H9 (cell line): ENCODE results near the gene CEACAM18. TPM values are rescaled to one million over a fixed set of nuclear protein-coding genes. Genes with fewer than 3 reads are reported as not detected.

Source experiments
- DNase-seq: peaks from one replicate; pipeline ENCODE4 v3.0.0-alpha.2; 2017
- H2AFZ ChIP-seq: one replicate; pipeline ENCODE4 v1.6.1; 2013; ENCODE audit warnings: mild to moderate bottlenecking, low read length, control low read depth, moderate library complexity
- H2AK5ac ChIP-seq: 2 replicates; pipeline ENCODE4 v1.6.1; 2013; ENCODE audit warnings: low read length, control low read depth, mixed read lengths; ENCODE audit not compliant: insufficient read length
- H2BK120ac ChIP-seq: one replicate; pipeline ENCODE4 v1.6.1; 2013; ENCODE audit warnings: low read depth, mild to moderate bottlenecking, low read length, control low read depth, inconsistent platforms; ENCODE audit not compliant: poor library complexity, severe bottlenecking
- H2BK12ac ChIP-seq: 2 replicates; pipeline ENCODE4 v1.6.1; 2013; ENCODE audit warnings: low read length, control low read depth, mixed read lengths, low read depth; ENCODE audit not compliant: insufficient read length
- H2BK15ac ChIP-seq: 2 replicates; pipeline ENCODE4 v1.6.1; 2013; ENCODE audit warnings: low read depth, low read length, control low read depth
- H2BK20ac ChIP-seq: one replicate; pipeline ENCODE4 v1.6.1; 2013; ENCODE audit warnings: low read depth, mild to moderate bottlenecking, low read length, control low read depth, inconsistent platforms; ENCODE audit not compliant: poor library complexity, severe bottlenecking
- H2BK5ac ChIP-seq: 2 replicates; pipeline ENCODE4 v1.6.1; 2013; ENCODE audit warnings: low read length, control low read depth, mixed read lengths; ENCODE audit not compliant: insufficient read length
- H3K14ac ChIP-seq: 2 replicates; pipeline ENCODE4 v1.6.1; 2013; ENCODE audit warnings: low read length, control low read depth; ENCODE audit not compliant: insufficient read depth
- H3K18ac ChIP-seq: 2 replicates; pipeline ENCODE4 v1.6.1; 2013; ENCODE audit warnings: low read depth, mild to moderate bottlenecking, mixed read lengths, low read length, control low read depth; ENCODE audit not compliant: insufficient read length
- H3K23ac ChIP-seq: 2 replicates; pipeline ENCODE4 v1.6.1; 2013; ENCODE audit warnings: low read length, control low read depth, mixed read lengths, low read depth; ENCODE audit not compliant: insufficient read length
- H3K23me2 ChIP-seq: 2 replicates; pipeline ENCODE4 v1.6.1; 2013; ENCODE audit warnings: low read depth, mild to moderate bottlenecking, mixed read lengths, low read length, control low read depth; ENCODE audit not compliant: insufficient read length, poor library complexity, severe bottlenecking
- H3K27ac ChIP-seq: 2 replicates; pipeline ENCODE4 v1.5.1; 2013; ENCODE audit warnings: low read length, control low read depth, mixed read lengths, low read depth; ENCODE audit not compliant: insufficient read length
- H3K27me3 ChIP-seq: 2 replicates; pipeline ENCODE4 v1.6.1; 2013; ENCODE audit warnings: low read length, control low read depth, inconsistent platforms; ENCODE audit not compliant: insufficient read depth
- H3K4ac ChIP-seq: 2 replicates; pipeline ENCODE4 v1.6.1; 2013; ENCODE audit warnings: low read depth, mild to moderate bottlenecking, control low read depth, inconsistent platforms, low read length, moderate library complexity
- H3K4me1 ChIP-seq: 2 replicates; pipeline ENCODE4 v1.6.1; 2013; ENCODE audit warnings: low read length, control low read depth, inconsistent platforms; ENCODE audit not compliant: insufficient read depth
- H3K4me2 ChIP-seq: 2 replicates; pipeline ENCODE4 v1.6.1; 2013; ENCODE audit warnings: low read length, control low read depth, mixed read lengths; ENCODE audit not compliant: insufficient read length, insufficient read depth
- H3K56ac ChIP-seq: 2 replicates; pipeline ENCODE4 v1.6.1; 2013; ENCODE audit warnings: low read depth, mild to moderate bottlenecking, mixed read lengths, low read length, control low read depth; ENCODE audit not compliant: insufficient read length
- H3K79me1 ChIP-seq: 2 replicates; pipeline ENCODE4 v1.6.1; 2013; ENCODE audit warnings: low read depth, mild to moderate bottlenecking, moderate library complexity, low read length, control low read depth, inconsistent platforms; ENCODE audit not compliant: insufficient read depth, poor library complexity, severe bottlenecking
- H3K79me2 ChIP-seq: 2 replicates; pipeline ENCODE4 v1.6.1; 2013; ENCODE audit warnings: low read length, control low read depth, inconsistent platforms; ENCODE audit not compliant: insufficient read depth
- H3K9ac ChIP-seq: 2 replicates; pipeline ENCODE4 v1.6.1; 2013; ENCODE audit warnings: low read length, control low read depth, mixed read lengths; ENCODE audit not compliant: insufficient read length; ENCODE audit errors: extremely low read depth
- H3K9me3 ChIP-seq: one replicate; pipeline ENCODE4 v1.6.1; 2013; ENCODE audit warnings: low read depth, low read length, inconsistent platforms; ENCODE audit not compliant: control insufficient read depth
- H3T11ph ChIP-seq: one replicate; pipeline ENCODE4 v1.6.1; 2013; ENCODE audit warnings: mild to moderate bottlenecking, low read length, control low read depth, inconsistent platforms
- H4K20me1 ChIP-seq: one replicate; pipeline ENCODE4 v1.6.1; 2013; ENCODE audit not compliant: control insufficient read depth, insufficient read length, insufficient read depth
- H4K5ac ChIP-seq: 2 replicates; pipeline ENCODE4 v1.6.1; 2013; ENCODE audit warnings: low read depth, mild to moderate bottlenecking, mixed read lengths, low read length, control low read depth; ENCODE audit not compliant: insufficient read length
- H4K8ac ChIP-seq: replicated peaks from 2 replicates; pipeline ENCODE4 v1.6.1; 2013; ENCODE audit warnings: low read length, control low read depth, mixed read lengths, low read depth; ENCODE audit not compliant: insufficient read length
- H4K91ac ChIP-seq: 2 replicates; pipeline ENCODE4 v1.6.1; 2013; ENCODE audit warnings: low read depth, mild to moderate bottlenecking, moderate library complexity, mixed read lengths, low read length, control low read depth; ENCODE audit not compliant: insufficient read length
- H3K27ac Mint-ChIP-seq, 3 experiments: 2 replicates in 2 of 3; 3 replicates in 1 of 3; pipeline ENCODE4 v1.8.0; 2020 to 2021; ENCODE audit warnings: mixed read lengths in 3 of 3, mild to moderate bottlenecking in 1 of 3, moderate library complexity in 1 of 3
- H3K27me3 Mint-ChIP-seq: 2 replicates; pipeline ENCODE4 v1.8.0; 2021; ENCODE audit warnings: low read depth, mild to moderate bottlenecking, moderate library complexity, mixed read lengths
- H3K36me3 Mint-ChIP-seq, 3 experiments: 2 replicates in 2 of 3; 3 replicates in 1 of 3; pipeline ENCODE4 v1.8.0; 2020 to 2021; ENCODE audit warnings: low read depth in 3 of 3, mixed read lengths in 3 of 3; ENCODE audit not compliant: insufficient read depth in 1 of 3
- H3K4me1 Mint-ChIP-seq, 2 experiments: 2 replicates each; pipeline ENCODE4 v1.8.0; 2020; ENCODE audit warnings: mixed read lengths in 2 of 2
- H3K4me3 Mint-ChIP-seq, 2 experiments: 2 replicates in 1 of 2; 3 replicates in 1 of 2; pipeline ENCODE4 v1.8.0; 2020 to 2021; ENCODE audit warnings: mild to moderate bottlenecking in 2 of 2, mixed read lengths in 2 of 2, moderate library complexity in 1 of 2
- H3K9me3 Mint-ChIP-seq, 2 experiments: 2 replicates in 1 of 2; 3 replicates in 1 of 2; pipeline ENCODE4 v1.8.0; 2020; ENCODE audit warnings: mild to moderate bottlenecking in 2 of 2, mixed read lengths in 2 of 2, moderate library complexity in 1 of 2
- CTCF ChIP-seq: fragments of 200-600 bp; sonication (generic); conservative IDR thresholded peaks from 3 replicates; pipeline ENCODE4 v1.8.0; 2021; ENCODE audit warnings: antibody characterized with exemption, mild to moderate bottlenecking
- WGBS: extraction: QIAGEN DNeasy Blood & Tissue Kit; methylation state at CpG from one replicate; pipeline ENCODE4 v1.1.7; 2013; ENCODE audit warnings: missing lambda C conversion rate, low lambda C conversion rate, mixed read lengths; ENCODE audit not compliant: insufficient read length; ENCODE audit errors: extremely low coverage; 5-methylcytosine and 5-hydroxymethylcytosine counted together
- total RNA-seq: library from RNA; stranded (reverse); gene quantifications from 2 replicates; pipeline ENCODE4 v1.2.1, GENCODE V29; 2021

The CEACAM18 gene
- total RNA-seq, 1 experiment from 2014 or later: not detected

DNA sequence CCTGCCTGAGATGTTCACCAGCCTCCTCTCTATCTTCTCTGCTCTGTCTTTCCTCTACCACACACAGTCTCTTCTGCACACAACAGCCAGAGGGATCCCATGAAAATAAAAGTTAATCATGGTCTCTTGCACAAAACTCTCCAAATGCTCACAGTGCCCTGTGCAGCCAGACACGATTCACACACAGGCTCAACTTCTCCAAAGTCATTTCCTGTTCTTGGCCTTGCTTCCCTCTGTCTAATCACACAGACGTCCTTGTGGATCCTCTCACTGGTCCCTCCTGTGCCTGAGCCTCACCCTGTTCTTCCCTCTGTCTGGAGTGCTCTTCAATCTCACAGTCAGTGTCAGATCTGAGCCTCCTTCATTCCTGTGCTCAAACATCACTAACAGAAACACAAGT is 15.4 kb downstream of the CEACAM18 start:
- H2BK20ac ChIP-seq: no peak overlapping the region
- H3K23me2 ChIP-seq: no peaks in the 10 kb centered on the region
- no peak for DNase-seq
- H3K4ac ChIP-seq: no peak overlapping the region
- no peak overlapping the region for H3K9ac ChIP-seq
- H3K9me3 ChIP-seq: no peaks in the 10 kb centered on the region
- H3K56ac ChIP-seq: no peak overlapping the region
- H3K27me3 ChIP-seq: no peaks in the 10 kb centered on the region
- no peak overlapping the region for H3K4me2 ChIP-seq
- H3K27ac ChIP-seq: no peak overlapping the region
- H3T11ph ChIP-seq: no peak overlapping the region
- H2BK12ac ChIP-seq: no peak overlapping the region
- H4K8ac ChIP-seq: no peak overlapping the region
- no peak overlapping the region for H3K27ac Mint-ChIP-seq
- H3K9me3 Mint-ChIP-seq: peaks cover 61 to 95% of the 10 kb centered on the region in 2 experiments
- H4K20me1 ChIP-seq: no peaks in the 10 kb centered on the region
- no peak overlapping the region for H3K18ac ChIP-seq
- H4K5ac ChIP-seq: no peak overlapping the region
- H3K4me1 Mint-ChIP-seq: no peaks in the 10 kb centered on the region
- TF ChIP-seq CTCF: no peak
- H3K79me2 ChIP-seq: no peaks in the 10 kb centered on the region
- WGBS: no CpG with 5 or more reads among the region's 2 CpGs
- no peak overlapping the region for H3K23ac ChIP-seq
- H3K4me3 Mint-ChIP-seq: no peak overlapping the region
- H3K4me1 ChIP-seq: no peaks in the 10 kb centered on the region
- no peaks in the 10 kb centered on the region for H3K79me1 ChIP-seq
- no peak overlapping the region for H2AK5ac ChIP-seq
- H3K36me3 Mint-ChIP-seq: peaks cover 0 to 15% (median 8%) of the 10 kb centered on the region in 3 experiments; a peak in 4 of 7 replicates
- H4K91ac ChIP-seq: no peak overlapping the region
- no peak overlapping the region for H2BK5ac ChIP-seq
- H3K27me3 Mint-ChIP-seq: peaks cover 29% of the 10 kb centered on the region
- H2BK120ac ChIP-seq: no peak overlapping the region
- H2BK15ac ChIP-seq: no peak overlapping the region
- no peak overlapping the region for H3K14ac ChIP-seq
- no peak overlapping the region for H2AFZ ChIP-seq
